A549 (cell line): Measurements from ENCODE around the gene MRPS18A. TPM values are rescaled to one million over a fixed set of nuclear protein-coding genes. Genes with fewer than 3 reads are reported as not detected.
A peak's percentile ranks its signal among the peaks of the same experiment; 100 is the strongest.

ENCODE experiments used
- ATAC-seq, 2 experiments: fragments of 200-7000 bp in 1 of 2; fragments of >200 bp in 1 of 2; cut with Nextera tagmentation in 1 of 2; cut with Tn5 transposase in 1 of 2; 3 replicates each; pipeline versions ENCODE4 v1.8.0 to v1.9.1; 2018 to 2020; ENCODE audit warnings: mild to moderate bottlenecking in 1 of 2, moderate library complexity in 1 of 2
- CTCF ChIA-PET: fragments of 300-600 bp; sonication (Branson Sonifier 250); formaldehyde crosslinking; extraction: SDS; loops from one replicate; lab custom pipeline; 2021; ENCODE audit warnings: antibody characterized with exemption, inconsistent platforms; lab: Yijun Ruan, JAX
- POLR2A ChIA-PET: fragments of 350-600 bp; formaldehyde crosslinking; extraction: SDS; loops from one replicate; lab custom pipeline; 2021; ENCODE audit warnings: antibody characterized with exemption, inconsistent platforms; lab: Yijun Ruan, JAX
- DNase-seq, 2 experiments: peaks; one replicate each; pipeline versions ENCODE4 v3.0.0 to v3.0.0-alpha.2; 2011 to 2016; ENCODE audit warnings: low read depth in 1 of 2, low spot score in 1 of 2
- FAIRE-seq: peaks from 2 replicates; lab custom pipeline; 2011; peaks lifted over from hg19 to GRCh38; lab: Jason Lieb, UNC
- H3K27ac ChIP-seq, 2 experiments: fragments of >200 bp; sonication (Bioruptor Twin); formaldehyde crosslinking; 3 replicates each; pipeline ENCODE4 v1.5.1; 2016 to 2017
- H3K4me1 ChIP-seq: fragments of >200 bp; sonication (Bioruptor Twin); formaldehyde crosslinking; 3 replicates; pipeline ENCODE4 v1.6.1; 2016
- H3K4me2 ChIP-seq: fragments of >200 bp; sonication (Bioruptor Twin); formaldehyde crosslinking; 3 replicates; pipeline ENCODE4 v1.6.1; 2016
- H3K4me3 ChIP-seq: fragments of >200 bp; sonication (Bioruptor Twin); formaldehyde crosslinking; 3 replicates; pipeline ENCODE4 v1.5.1; 2016
- H3K9me3 ChIP-seq: fragments of >200 bp; sonication (Bioruptor Twin); formaldehyde crosslinking; 3 replicates; pipeline ENCODE4 v1.6.1; 2016
- CEBPB ChIP-seq, 2 experiments: fragments of >200 bp in 1 of 2; sonication (Bioruptor Twin) in 1 of 2; formaldehyde crosslinking in 1 of 2; IDR thresholded peaks; 2 replicates each; pipeline ENCODE4 v1.6.1; 2012 to 2016
- CHD4 ChIP-seq: fragments of 200-600 bp; sonication (generic); IDR thresholded peaks from 2 replicates; pipeline ENCODE4 v1.6.1; 2016; ENCODE audit warnings: antibody characterized with exemption, mild to moderate bottlenecking, borderline replicate concordance
- ELK1 ChIP-seq: fragments of 150-350 bp; IDR thresholded peaks from 2 replicates; pipeline ENCODE4 v1.6.1; 2014; ENCODE audit warnings: low read depth, mild to moderate bottlenecking, low read length
- ESRRA ChIP-seq: fragments of 150-350 bp; IDR thresholded peaks from 2 replicates; pipeline ENCODE4 v1.6.1; 2014; ENCODE audit warnings: mild to moderate bottlenecking, low read length, borderline replicate concordance
- FOSL2 ChIP-seq, 2 experiments: fragments of 450-650 bp in 1 of 2; fragments of >200 bp in 1 of 2; sonication (Bioruptor Twin) in 1 of 2; formaldehyde crosslinking; IDR thresholded peaks; 2 replicates each; pipeline versions ENCODE4 v1.5.0 to v1.6.1; 2016 to 2020; ENCODE audit warnings: mild to moderate bottlenecking in 1 of 2, moderate library complexity in 1 of 2
- GATA3 ChIP-seq: IDR thresholded peaks from 2 replicates; pipeline ENCODE4 v1.6.1; 2012; ENCODE audit warnings: borderline replicate concordance
- HDAC2 ChIP-seq: fragments of 200-600 bp; sonication (generic); IDR thresholded peaks from 2 replicates; pipeline ENCODE4 v1.6.1; 2016
- HEYL ChIP-seq: fragments of 250-450 bp; sonication (Bioruptor Pico); IDR thresholded peaks from 2 replicates; pipeline ENCODE4 v1.8.0; 2021; ENCODE audit warnings: mild to moderate bottlenecking, moderate library complexity
- HOXB13 ChIP-seq: fragments of 250-450 bp; sonication (Bioruptor Pico); IDR thresholded peaks from 2 replicates; pipeline ENCODE4 v1.5.0; 2020; ENCODE audit warnings: low read depth, mild to moderate bottlenecking, moderate library complexity
- JUN ChIP-seq, 2 experiments: fragments of >200 bp; sonication (Bioruptor Twin); formaldehyde crosslinking; IDR thresholded peaks; 2 replicates in 1 of 2; 3 replicates in 1 of 2; pipeline ENCODE4 v1.6.1; 2016 to 2017
- KDM5A ChIP-seq: fragments of 200-600 bp; sonication (generic); IDR thresholded peaks from 2 replicates; pipeline ENCODE4 v1.6.1; 2016; ENCODE audit warnings: antibody characterized with exemption, mild to moderate bottlenecking
- MAFK ChIP-seq: fragments of 450-650 bp; IDR thresholded peaks from 2 replicates; pipeline ENCODE4 v1.6.1; 2014; ENCODE audit not compliant: partially characterized antibody
- MAZ ChIP-seq: fragments of 150-350 bp; IDR thresholded peaks from 2 replicates; pipeline ENCODE4 v1.6.1; 2014; ENCODE audit warnings: antibody characterized with exemption, low read depth, low read length, borderline replicate concordance
- MYC ChIP-seq: IDR thresholded peaks from 2 replicates; pipeline ENCODE4 v1.6.1; 2012; ENCODE audit warnings: mild to moderate bottlenecking, inconsistent platforms, low read length, improper control_type of control experiment, borderline replicate concordance
- NR3C1 ChIP-seq: fragments of >200 bp; sonication (Bioruptor Twin); formaldehyde crosslinking; IDR thresholded peaks from 3 replicates; pipeline ENCODE4 v1.6.1; 2017
- TFCP2L1 ChIP-seq: fragments of 250-450 bp; sonication (Bioruptor Pico); IDR thresholded peaks from 2 replicates; pipeline ENCODE4 v1.5.0; 2021; ENCODE audit warnings: mild to moderate bottlenecking
- ZFP36 ChIP-seq: fragments of 450-650 bp; IDR thresholded peaks from 2 replicates; pipeline ENCODE4 v1.6.1; 2014; ENCODE audit warnings: borderline replicate concordance; ENCODE audit not compliant: partially characterized antibody
- WGBS: methylation state at CpG from one replicate; pipeline ENCODE4 v1.1.6; 2017; ENCODE audit errors: missing lambda C conversion rate; 5-methylcytosine and 5-hydroxymethylcytosine counted together
- polyA plus RNA-seq, 4 experiments: library from polyadenylated mRNA; depleted of rRNA in 3 of 4; stranded (reverse); fragments of >200 nt; fragmentation: RNase III in 1 of 4; extraction: RNeasy Plus Mini Kit Qiagen cat#74134 plus additional on column Dnase treatment in 1 of 4; gene quantifications; 2 replicates in 3 of 4; 3 replicates in 1 of 4; pipeline ENCODE4 v1.2.3, GENCODE V29; 2011 to 2017
- TF ChIP-seq, protein P1 (sequence below): fragments of 200-600 bp; sonication (generic); IDR thresholded peaks from 2 replicates; pipeline ENCODE4 v1.6.1; 2016; ENCODE audit warnings: antibody characterized with exemption, mild to moderate bottlenecking, moderate library complexity

Gene MRPS18A
- polyA plus RNA-seq, 2 of the 4 experiments (the other 2 are of a cell fraction), result 38.0 to 44.2 TPM

GRCh38 chr6:43703512-43704429 is 16.2 kb upstream of the MRPS18A start:
- WGBS, result 81% methylated on average over 8 of the region's 8 CpGs
- H3K4me1 ChIP-seq, result peaks cover 84% of the 10 kb centered on the region
- no peak overlapping the region for H3K4me3 ChIP-seq
- ChIA-PET CTCF (interaction anchor here (0.6 to 1.3 kb wide), 4 partner anchors 11 to 375 kb away, joined by 3 to 4 read pairs (median 3); partner anchors contain the start of gene VEGFA), POLR2A (no interaction called here)
- TF ChIP-seq NR3C1, result no peak
- no peak for TF ChIP-seq CEBPB (IDR thresholded peaks at IDR 0.05)
- no peak for TF ChIP-seq GATA3
- no peak for TF ChIP-seq JUN (IDR thresholded peaks at IDR 0.05)
- no peak for TF ChIP-seq HOXB13
- no peak for TF ChIP-seq CHD4
- no peak for TF ChIP-seq ZFP36
- H3K27ac ChIP-seq, result peak overlapping the region; percentile 75 to 87
- H3K9me3 ChIP-seq, result no peaks in the 10 kb centered on the region
- peak overlapping the region; percentile 69 for H3K4me2 ChIP-seq
- no peak for ATAC-seq
- no peak for FAIRE-seq
- DNase-seq, result no peak

GRCh38 chr6:43702534-43703440 is 15.2 kb upstream of the MRPS18A start:
- Histone ChIP-seq H3K4me1 (peaks cover 85% of the 10 kb centered on the region), H3K4me2 (peak overlapping the region; percentile 69), H3K4me3 (no peak overlapping the region), H3K27ac (peak overlapping the region; percentile 75 to 87), H3K9me3 (no peaks in the 10 kb centered on the region)
- FAIRE-seq (no peak), DNase-seq (peak; percentile 84 to 92), ATAC-seq (peak; percentile 81 to 86)
- CTCF ChIA-PET, result interaction anchor here (0.6 to 1.3 kb wide), 3 partner anchors 12 to 376 kb away, joined by 3 to 4 read pairs (median 3); partner anchors contain the start of gene VEGFA
- 32% methylated on average over 9 of the region's 15 CpGs for WGBS
- POLR2A ChIA-PET, result no interaction called here
- TF ChIP-seq KDM5A (no peak), TFCP2L1 (CRISPR knock-in tag) (no peak), JUN (IDR thresholded peaks at IDR 0.05) (peak in 1 of 2 experiments; percentile 38; a peak in 1 of 5 replicates), HDAC2 (no peak), CEBPB (IDR thresholded peaks at IDR 0.05) (0 out of 4 replicates have a peak, but pooled peaks of 1 of the 2 experiments have one; percentile 42), ELK1 (no peak), NR3C1 (no peak), FOSL2 (IDR thresholded peaks at IDR 0.05) (no peak), FOSL2 (CRISPR knock-in tag; IDR thresholded peaks at IDR 0.05) (peak; percentile 61), MYC (peak; percentile 13; the same call in 1 of the 2 replicates), HEYL (CRISPR knock-in tag) (no peak), ZFP36 (no peak), ESRRA (no peak), MAZ (no peak), MAFK (no peak)
- TF ChIP-seq, protein P1, sequence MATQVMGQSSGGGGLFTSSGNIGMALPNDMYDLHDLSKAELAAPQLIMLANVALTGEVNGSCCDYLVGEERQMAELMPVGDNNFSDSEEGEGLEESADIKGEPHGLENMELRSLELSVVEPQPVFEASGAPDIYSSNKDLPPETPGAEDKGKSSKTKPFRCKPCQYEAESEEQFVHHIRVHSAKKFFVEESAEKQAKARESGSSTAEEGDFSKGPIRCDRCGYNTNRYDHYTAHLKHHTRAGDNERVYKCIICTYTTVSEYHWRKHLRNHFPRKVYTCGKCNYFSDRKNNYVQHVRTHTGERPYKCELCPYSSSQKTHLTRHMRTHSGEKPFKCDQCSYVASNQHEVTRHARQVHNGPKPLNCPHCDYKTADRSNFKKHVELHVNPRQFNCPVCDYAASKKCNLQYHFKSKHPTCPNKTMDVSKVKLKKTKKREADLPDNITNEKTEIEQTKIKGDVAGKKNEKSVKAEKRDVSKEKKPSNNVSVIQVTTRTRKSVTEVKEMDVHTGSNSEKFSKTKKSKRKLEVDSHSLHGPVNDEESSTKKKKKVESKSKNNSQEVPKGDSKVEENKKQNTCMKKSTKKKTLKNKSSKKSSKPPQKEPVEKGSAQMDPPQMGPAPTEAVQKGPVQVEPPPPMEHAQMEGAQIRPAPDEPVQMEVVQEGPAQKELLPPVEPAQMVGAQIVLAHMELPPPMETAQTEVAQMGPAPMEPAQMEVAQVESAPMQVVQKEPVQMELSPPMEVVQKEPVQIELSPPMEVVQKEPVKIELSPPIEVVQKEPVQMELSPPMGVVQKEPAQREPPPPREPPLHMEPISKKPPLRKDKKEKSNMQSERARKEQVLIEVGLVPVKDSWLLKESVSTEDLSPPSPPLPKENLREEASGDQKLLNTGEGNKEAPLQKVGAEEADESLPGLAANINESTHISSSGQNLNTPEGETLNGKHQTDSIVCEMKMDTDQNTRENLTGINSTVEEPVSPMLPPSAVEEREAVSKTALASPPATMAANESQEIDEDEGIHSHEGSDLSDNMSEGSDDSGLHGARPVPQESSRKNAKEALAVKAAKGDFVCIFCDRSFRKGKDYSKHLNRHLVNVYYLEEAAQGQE, result no peak
